Renal cortex interstitium (tissue), 11 donors: ENCODE measurements around the gene DOCK9. TPM values are rescaled to one million over a fixed set of nuclear protein-coding genes. Genes with fewer than 3 reads are reported as not detected.
A peak's percentile ranks its signal among the peaks of the same experiment; 100 is the strongest.

ENCODE experiments used
- DNase-seq, 11 donors: peaks; one replicate each; pipeline ENCODE4 v3.0.0-alpha.2; 2013; ENCODE audit warnings: low read depth in 9 of 11, low spot score in 4 of 11; ENCODE audit errors: extremely low read depth in 1 of 11
- polyA plus RNA-seq, 3 donors: library from polyadenylated mRNA; unstranded; fragments of 120-200 nt; gene quantifications; one replicate each; pipeline ENCODE4 v1.2.1, GENCODE V29; 2013; ENCODE audit not compliant: insufficient read length in 3 of 3

The DOCK9 gene
- polyA plus RNA-seq, 3 donors, result 54.0 to 74.4 (median 65.2) TPM

GRCh38 chr13:99002172-99002710, 24.4 kb upstream of the DOCK9 start:
- DNase-seq, result peak in 5 of 11 donors; percentile 44 to 70 (median 51)

GRCh38 chr13:99000137-99000536, 22.3 kb upstream of the DOCK9 start:
- no peak for DNase-seq

DNA sequence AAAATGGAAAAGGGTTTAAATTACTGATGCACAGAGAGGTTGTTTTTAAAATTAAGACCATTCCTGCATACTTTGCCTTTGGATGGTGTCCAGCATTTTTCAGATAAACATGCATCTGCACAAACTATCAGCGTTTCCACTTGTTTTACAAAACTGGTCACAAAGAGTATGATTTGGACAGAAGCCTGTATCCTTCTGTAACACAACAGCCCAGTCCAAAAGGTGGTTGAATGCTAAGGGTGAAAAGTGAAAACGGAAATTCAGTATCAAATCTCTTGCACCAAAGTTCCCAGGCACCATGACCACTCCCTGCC, 21.7 kb upstream of the DOCK9 start:
- no peak for DNase-seq

DNA sequence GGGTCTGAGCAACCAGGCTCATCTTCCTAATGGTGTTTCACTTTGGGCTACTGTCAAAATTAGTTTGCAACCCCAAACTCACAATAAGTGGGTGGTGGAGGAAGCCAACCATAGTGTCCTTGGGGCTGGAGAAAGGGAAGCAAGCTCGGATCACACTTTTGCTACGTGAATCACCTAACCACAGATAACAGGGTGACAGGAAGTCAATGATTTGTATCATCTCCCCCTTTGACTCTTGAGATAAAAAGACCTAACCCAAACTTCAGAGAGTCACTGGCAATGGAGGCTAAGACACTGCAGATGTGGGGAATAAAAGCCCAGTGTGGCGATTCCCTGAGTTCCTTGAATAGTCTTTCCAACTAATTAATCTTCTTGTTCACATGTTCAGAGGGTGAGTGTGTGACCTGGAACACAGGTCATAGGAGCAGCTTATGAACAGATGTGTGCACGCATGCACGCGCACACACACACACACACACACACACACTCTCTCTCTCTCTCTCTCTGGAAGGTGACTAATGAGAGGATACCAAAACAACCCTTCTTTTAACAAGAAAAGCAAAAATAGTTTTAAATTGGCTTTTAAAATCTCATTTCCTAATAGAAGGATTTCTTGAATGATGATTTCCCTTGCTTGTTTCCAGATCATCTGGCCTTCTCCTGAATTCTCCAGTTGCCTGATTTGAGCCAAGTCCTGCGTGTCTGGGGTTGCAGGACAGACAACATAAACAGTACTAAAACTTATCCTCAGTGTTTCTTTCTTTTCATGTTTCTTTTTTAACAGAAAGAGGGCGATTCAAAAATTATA, 21.2 kb upstream of the DOCK9 start:
- no peak for DNase-seq

- no peak for DNase-seq
These were observed 20.1 kb upstream of the DOCK9 start for GRCh38 chr13:98997738-98998641.

GRCh38 chr13:98997011-98997730, 19.3 kb upstream of the DOCK9 start:
- DNase-seq, result no peak

DNA sequence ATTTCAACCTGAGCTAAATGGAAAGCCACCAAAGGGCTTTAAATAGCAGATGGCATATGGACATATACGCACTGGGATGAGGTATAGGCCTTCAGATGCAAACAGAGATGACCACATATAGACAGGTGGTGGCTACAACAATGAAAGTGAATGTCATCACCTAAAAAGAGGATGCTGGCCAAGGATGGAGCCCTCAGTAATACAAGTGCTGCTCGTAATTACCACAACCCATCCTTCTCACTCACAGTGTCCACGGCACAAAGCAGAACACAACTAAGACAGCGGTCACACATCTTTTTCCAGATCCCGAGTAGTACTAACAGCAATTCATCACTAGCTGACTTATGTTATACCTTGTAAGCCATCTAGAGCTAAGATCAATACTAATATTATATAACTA, 18.2 kb upstream of the DOCK9 start:
- DNase-seq, result no peak

GRCh38 chr13:98994896-98995295, 17.0 kb upstream of the DOCK9 start:
- no peak for DNase-seq

DNA sequence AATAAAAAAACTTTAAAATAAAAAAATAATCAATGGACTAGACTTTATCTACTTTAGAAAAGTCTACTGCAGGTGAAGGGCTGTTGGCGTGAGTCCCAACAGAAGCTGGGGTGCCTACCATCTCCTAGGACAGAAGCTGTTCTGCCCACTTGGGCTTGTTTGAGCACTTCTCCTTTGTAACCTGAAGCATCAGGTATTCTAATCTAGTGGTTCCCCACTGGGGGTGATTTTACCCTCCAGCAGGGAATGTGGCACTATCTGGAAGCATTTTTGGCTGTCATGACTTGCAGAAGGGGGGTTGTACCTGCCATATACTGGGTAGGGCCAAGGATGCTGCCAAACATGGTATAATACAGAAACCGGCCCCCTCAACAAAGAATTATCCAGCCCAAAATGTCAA, 16.2 kb upstream of the DOCK9 start:
- DNase-seq, result no peak

DNA sequence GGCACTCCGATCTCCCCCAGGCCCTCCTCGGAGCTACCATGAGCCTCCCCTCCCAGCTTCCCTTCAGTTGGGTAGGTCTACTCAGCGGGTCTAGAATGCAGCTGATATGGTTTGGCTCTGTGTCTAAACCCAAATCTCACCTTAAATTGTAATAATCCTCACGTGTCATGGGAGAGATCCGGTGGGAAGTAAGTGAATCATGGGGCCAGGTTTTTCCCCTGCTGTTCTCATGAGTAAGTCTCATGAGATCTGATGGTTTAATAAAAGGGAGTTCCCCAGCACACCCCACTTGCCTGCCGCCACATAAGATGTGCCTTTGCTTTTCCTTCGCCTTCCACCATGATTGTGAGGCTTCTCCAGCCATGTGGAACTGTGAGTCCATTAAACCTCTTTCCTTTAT, 14.5 kb upstream of the DOCK9 start:
- DNase-seq, result no peak

DNA sequence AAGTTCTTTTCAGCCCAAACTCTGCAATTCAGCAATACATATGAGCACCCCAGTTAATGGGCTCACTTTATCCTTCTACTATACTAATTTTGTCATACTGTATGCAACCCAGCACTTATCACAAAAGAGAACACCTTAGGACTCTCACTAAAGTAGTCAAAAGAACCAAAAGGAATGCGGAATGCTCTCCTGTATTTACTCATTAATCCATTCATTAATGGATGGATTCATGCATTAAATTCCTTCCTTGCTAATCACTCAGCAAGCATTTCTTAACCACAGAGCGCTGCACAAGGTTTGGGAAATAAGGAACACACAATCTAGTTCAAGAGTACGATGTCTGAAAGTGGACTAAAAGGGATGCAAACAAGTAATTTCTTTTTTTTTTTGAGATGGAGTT, 12.8 kb upstream of the DOCK9 start:
- no peak for DNase-seq

DNA sequence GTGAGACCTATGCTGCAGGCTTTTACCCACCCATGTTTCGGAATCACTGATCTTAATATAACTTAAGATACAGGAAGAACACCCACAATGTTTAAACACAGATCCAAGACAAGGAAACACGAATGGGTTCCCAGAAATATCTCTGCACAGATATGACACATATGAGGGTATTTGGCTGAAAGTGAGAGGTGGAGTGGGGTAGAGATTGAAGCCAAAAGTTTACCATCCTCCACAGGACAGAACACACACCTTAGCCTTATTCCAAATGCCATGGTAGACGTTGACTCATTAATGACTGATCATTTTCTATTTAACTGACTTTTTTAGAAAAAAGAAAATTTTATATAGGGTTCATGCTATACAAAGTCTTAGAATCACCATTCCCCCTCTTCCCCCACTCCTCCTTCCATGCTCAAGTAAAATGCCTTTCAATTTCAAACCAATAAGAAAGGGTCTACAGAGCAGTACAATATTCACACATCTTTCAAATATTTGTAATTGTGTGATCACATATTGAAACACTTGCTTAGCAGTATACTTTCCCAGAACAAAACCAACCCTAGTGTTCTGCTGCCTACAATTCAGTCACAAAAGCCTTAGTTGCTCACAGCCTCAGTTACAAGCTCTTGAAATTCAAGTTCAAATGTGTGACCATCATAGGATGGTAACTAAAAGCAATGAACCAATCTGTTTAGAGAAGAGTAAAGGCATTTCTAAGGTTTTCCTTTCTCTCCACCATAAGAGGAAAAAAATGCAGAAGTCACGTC, 11.8 kb upstream of the DOCK9 start:
- no peak for DNase-seq

DNA sequence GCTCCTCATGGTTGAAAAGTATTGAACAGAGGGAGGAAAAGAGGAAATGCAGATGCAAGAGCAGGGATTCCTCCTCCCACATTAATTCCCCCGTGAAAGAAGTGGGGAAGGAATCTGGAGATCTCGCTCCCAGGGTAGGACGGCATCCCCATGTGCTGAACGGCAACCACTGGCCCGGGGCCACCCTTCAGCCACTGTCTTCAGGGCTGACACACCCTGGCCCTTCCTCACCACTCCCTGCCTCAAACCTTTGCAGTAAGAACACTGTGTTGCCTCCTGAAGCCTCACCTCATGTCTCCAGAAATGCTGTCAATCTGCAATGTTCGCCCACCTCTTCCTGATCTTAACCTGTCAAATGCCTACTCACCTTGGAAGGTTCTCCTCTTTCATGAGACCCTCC, 10.9 kb upstream of the DOCK9 start:
- no peak for DNase-seq

GRCh38 chr13:98988277-98988676, 10.4 kb upstream of the DOCK9 start:
- DNase-seq, result no peak

- DNase-seq, result no peak
These were observed 9.4 kb upstream of the DOCK9 start for GRCh38 chr13:98987275-98987674.

GRCh38 chr13:98986226-98986846, 8.5 kb upstream of the DOCK9 start:
- no peak for DNase-seq

GRCh38 chr13:98985591-98985990, 7.7 kb upstream of the DOCK9 start:
- DNase-seq, result no peak

GRCh38 chr13:98984983-98985382, 7.1 kb upstream of the DOCK9 start:
- no peak for DNase-seq
